Epithelial cell of esophagus (primary cell): ENCODE results near the gene AOPEP.

ENCODE experiments used
- DNase-seq: peaks from one replicate; pipeline ENCODE4 v3.0.0; 2010; ENCODE audit warnings: low read depth
- H3K4me3 ChIP-seq: 2 replicates; pipeline ENCODE4 v1.5.1; 2011; ENCODE audit warnings: mild to moderate bottlenecking, low read length, control low read depth
- TF ChIP-seq, protein P1 (sequence below): IDR thresholded peaks from 2 replicates; pipeline ENCODE4 v1.5.1; 2011; ENCODE audit warnings: low read depth, mild to moderate bottlenecking, low read length, control low read depth, inconsistent platforms; ENCODE audit not compliant: insufficient read depth; ENCODE audit errors: missing control alignments

AOPEP gene

DNA sequence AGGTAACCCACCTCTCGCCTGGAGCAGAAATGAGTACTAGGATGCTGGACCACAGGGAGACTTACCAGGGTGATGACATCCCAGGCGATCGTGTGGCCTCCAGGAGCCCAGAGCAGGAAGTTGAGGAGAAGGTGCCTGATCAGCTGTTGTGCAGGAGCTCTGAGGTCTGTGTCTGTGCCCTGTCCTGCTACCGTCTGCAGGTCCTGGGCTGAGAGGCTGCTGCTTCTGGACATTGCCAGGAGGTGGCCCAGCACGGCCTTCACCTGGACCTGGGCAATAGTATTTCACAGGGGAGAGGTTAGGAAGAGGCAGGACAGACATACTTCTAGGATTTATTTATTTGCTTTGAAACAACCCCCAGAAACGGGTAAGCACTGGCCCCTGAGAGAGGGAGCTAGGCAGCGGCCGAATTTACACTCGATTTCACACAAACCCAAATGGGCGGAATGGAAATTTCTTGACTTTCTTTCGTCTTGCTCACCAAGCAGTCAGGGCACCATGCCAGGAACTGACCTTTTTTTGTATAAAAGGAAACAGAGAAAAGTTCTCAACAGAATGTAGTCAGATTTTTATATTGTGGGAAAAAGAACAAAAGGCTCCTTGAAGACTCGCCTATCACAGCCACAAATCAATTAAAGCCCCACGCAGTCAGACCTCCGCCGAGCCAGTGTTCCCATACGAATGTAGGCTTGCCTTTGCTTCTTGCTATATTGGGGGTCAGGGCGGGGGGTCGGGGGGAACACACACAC is 380.7 kb downstream of the AOPEP start:
- TF ChIP-seq, protein P1, sequence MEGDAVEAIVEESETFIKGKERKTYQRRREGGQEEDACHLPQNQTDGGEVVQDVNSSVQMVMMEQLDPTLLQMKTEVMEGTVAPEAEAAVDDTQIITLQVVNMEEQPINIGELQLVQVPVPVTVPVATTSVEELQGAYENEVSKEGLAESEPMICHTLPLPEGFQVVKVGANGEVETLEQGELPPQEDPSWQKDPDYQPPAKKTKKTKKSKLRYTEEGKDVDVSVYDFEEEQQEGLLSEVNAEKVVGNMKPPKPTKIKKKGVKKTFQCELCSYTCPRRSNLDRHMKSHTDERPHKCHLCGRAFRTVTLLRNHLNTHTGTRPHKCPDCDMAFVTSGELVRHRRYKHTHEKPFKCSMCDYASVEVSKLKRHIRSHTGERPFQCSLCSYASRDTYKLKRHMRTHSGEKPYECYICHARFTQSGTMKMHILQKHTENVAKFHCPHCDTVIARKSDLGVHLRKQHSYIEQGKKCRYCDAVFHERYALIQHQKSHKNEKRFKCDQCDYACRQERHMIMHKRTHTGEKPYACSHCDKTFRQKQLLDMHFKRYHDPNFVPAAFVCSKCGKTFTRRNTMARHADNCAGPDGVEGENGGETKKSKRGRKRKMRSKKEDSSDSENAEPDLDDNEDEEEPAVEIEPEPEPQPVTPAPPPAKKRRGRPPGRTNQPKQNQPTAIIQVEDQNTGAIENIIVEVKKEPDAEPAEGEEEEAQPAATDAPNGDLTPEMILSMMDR: no peak
- H3K4me3 ChIP-seq: no peak overlapping the region
- DNase-seq: no peak

DNA sequence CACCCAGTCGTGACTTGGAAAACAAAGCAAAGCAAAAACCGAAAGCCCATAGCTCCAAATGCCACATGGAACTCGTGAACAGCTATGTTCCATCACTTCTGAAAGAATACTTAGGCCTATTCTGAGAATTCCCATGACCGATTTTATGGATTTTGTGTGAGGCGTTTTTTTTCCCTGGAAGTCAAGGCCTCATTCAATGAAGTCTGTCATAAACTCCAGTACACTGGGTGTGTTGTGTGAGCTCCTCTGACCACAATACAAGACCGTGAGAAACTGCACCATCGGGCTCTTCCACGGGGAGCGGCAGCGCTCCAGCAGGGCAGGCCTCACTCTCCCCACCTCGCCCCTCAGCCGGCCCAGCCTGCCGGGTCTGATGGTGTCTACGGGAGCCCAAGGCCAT is 381.5 kb downstream of the AOPEP start:
- TF ChIP-seq, protein P1: no peak
- no peak overlapping the region for H3K4me3 ChIP-seq
- no peak for DNase-seq

DNA sequence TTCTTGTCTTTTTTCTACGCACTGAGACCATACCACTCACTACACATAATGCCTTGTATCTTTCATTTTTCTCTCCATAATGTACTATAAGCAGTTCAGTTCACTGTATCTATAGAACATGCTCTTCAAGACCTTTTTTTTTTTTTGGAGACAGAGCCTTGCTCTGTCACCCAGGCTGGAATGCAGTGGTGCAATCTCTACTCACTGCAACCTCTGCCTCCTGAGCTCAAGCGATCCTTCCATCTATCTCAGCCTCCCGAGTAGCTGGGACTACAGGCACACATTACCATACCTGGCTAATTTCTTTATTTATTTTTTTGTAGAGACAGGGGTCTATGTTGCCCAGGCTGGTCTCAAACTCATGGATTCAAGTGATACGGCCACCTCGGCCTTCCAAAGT is 382.3 kb downstream of the AOPEP start:
- no peak overlapping the region for H3K4me3 ChIP-seq
- no peak for DNase-seq
- TF ChIP-seq, protein P1: no peak

DNA sequence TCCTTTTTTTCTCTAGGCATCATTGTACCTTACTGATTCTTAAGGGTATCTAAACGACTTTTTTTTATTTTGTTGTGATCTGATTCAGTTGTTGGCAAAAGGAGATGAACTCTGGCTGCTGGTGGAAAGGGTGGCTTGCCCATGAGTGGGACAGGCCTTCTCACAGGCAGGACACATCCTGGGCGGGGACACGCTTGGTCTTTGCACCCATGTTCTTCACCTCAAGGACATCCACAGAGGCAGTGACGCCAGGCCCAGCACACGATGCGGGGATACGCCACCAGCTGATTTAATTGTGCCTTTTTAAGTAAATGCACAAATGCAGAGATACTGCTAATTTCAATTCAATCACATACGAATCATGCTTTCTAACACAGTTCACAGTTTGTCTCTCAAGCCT is 383.0 kb downstream of the AOPEP start:
- TF ChIP-seq, protein P1: no peak
- no peak overlapping the region for H3K4me3 ChIP-seq
- DNase-seq: no peak

DNA sequence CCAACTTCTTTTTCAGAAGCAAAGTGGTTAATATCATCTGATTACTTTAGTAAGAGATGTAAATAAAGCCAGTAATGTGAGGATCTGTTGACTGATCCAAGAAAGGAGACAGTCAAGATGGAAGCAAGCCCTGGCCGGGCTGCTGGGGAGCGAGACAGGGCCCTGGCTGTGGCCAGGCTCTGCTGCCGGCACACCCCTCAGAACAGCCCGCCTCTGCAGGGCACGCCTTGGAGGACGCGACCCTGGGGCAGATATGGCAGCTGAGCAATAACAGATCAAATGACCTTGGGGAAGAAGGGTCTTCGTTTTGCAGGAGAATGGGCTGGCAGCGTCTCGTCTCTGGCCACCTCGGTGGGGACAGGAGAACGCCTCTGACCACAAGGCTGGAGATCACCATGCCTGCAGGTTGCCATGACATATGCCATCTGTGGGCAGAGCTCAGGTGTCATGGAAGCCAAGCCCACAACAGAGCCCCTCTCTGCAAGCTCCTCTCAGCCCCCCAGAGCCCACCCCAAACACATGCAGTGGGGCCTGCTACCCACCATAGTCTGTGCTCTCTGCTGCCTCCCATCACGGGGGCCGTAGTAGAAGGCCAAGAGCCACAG is 384.5 kb downstream of the AOPEP start:
- no peak overlapping the region for H3K4me3 ChIP-seq
- no peak for DNase-seq
- TF ChIP-seq, protein P1: no peak

DNA sequence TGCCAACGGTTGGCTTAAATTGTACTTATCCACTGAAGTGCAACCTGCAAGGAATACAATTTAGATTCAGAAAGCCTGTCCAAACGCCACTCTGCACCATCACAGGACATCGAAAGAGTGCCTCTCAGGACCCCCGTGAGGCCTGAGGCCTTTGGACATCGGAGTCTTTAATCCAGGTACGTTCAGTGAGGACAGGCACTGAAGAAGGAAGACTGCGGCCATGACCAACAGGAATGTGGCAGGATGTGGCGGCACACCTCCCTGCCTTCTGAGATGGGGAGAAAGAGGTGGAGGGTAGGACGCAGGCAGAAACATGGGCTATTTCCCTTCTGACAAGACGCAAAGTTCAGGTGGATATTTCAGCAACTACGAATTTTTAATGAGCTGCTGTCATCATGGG is 385.2 kb downstream of the AOPEP start:
- no peak overlapping the region for H3K4me3 ChIP-seq
- DNase-seq: no peak
- TF ChIP-seq, protein P1: no peak
